Left colon (tissue), 2 donors: ENCODE measurements around the gene E2F1. TPM values are rescaled to one million over a fixed set of nuclear protein-coding genes. Genes with fewer than 3 reads are reported as not detected.

Experiments
- ATAC-seq: fragments of 200-7000 bp; cut with Tn5 transposase; one replicate; pipeline ENCODE4 v1.9.1; 2020; ENCODE audit warnings: mild to moderate bottlenecking, moderate library complexity
- DNase-seq, 2 donors: peaks; one replicate each; pipeline ENCODE4 v3.0.0-alpha.2; 2020
- intact Hi-C, 2 donors: fragments of 100-400 bp; cut with DNase I in 1 of 2; cut with micrococcal nuclease in 1 of 2; formaldehyde crosslinking; loops; one replicate each; pipeline versions ENCODE4 v1.11.2 to v1.14.0; 2022; cut with DNase I, micrococcal nuclease
- total RNA-seq, 2 donors: library from RNA; stranded (reverse); fragmentation: NEBNext Ultra II Directional; extraction: Animal tissue kit (Norgen Biotek cat#: 25700); gene quantifications; one replicate each; pipeline ENCODE4 v1.2.1, GENCODE V29; 2021
- donor health status: DM: no; HTN: no; CAD: no.
- donor health status: DM: yes; HTN: yes; CAD: no.

The E2F1 gene
- total RNA-seq, 2 donors from 2014 or later = 2.6 to 5.9 TPM

DNA sequence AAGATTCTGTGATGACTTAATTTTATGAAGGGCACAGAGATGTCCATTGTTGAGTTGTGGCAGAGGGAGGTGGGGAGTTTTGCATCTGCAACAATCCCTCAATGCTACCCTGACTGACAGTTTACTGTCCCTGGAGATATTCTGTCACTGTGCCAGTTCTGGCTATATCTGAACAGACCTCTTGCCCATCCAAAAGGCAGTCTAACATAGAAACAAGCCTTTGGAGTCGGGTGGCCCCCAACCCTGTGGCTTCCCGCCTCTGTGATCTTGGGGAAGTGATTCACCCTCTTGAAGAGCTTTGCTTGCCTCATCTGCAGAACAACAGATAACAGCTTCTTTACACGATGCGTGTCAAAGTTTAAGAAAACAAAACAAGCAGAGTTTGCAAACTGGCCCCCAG is 3.8 kb upstream of the E2F1 start:
- ATAC-seq = no peak
- intact Hi-C loops = no loop called here
- no peak for DNase-seq

DNA sequence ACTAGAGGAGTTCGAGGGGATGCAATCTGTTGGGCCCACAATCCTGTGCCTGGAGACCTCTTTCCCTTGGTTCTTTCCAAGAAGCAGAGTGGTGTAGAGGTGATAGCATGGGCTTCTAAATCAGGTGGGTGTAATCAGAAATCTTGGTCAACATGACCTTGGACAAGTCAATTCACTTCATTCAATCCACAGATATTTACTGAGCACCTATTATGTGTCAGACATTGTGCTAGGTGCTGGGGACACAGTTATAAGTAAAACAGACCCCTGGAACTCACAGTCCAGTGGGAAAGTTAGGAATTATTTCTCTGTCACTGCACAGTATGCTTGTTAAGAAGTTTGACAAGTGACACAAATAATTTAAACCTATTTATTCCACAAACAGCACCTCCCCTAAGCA is 3.3 kb upstream of the E2F1 start:
- ATAC-seq (no peak), DNase-seq (no peak)
- intact Hi-C loops = no loop called here

DNA sequence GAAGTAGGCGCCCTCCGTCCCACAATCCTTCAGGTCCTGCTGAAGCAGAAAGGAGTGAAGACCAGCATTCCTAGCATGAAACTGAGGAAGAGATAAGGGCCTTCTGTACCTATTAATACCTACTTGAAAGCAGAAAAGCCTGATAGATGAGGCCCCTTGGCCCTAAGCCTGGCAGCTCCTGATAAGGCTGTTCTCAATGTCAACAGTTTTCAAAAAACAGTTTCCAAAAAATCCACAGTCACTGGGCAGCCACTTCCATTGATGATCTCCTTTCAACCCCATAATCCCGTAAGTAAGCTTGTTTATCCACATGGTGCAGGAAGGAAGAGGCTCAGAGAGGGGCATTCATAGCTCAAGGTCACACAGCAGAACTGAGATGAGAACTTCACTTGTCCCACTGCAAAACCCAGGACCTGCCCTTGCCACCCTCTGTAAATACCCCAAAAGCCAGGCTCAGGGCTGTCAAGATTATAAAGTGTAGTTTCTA is 2.8 kb upstream of the E2F1 start:
- DNase-seq = no peak
- ATAC-seq = no peak
- intact Hi-C loops = no loop called here

DNA sequence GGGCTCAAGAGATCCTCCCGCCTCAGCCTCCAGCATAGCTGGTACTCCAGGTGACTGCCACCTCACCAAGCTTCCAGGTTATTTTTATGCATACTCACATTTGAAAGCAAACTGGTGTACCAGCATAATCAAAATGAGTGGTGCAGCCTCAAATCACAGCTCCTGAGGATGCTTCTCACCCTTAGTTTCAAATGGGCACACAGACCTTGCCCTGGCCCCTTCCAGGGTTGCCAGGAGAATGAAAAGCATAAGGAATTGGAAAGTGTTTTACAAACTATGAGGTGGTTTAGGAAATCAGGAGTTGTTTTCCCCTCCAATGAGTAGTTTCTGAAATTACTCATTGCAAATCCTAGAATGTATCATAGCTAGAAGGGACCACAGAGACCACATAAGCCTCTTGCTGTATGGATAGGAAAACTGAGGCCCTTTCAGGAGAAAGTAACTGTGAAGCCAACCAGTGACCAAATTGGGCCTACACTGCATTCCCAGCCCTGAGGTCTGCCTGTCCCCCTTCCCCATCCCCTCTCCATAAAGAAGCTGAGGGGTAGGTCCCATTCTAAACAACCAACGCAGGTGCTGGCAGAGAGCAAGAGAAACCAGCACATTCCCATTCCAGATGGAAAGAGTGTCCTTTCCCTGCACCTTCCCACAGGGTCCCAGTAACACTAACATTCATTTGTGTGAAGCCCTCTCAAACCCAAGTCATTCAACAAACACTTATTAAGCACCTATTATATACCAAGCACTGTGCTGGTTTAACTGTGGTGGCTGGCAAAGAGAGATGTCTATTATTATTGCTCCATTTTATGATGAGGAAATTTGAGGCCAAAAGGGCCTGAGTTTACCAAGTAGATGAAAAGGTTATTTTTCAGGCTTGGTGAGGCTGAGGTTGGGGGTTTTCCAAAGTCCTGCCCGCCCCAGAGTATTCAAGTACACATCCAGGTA is 2.1 kb upstream of the E2F1 start:
- ATAC-seq (no peak), DNase-seq (no peak)
- intact Hi-C loops = no loop called here

DNA sequence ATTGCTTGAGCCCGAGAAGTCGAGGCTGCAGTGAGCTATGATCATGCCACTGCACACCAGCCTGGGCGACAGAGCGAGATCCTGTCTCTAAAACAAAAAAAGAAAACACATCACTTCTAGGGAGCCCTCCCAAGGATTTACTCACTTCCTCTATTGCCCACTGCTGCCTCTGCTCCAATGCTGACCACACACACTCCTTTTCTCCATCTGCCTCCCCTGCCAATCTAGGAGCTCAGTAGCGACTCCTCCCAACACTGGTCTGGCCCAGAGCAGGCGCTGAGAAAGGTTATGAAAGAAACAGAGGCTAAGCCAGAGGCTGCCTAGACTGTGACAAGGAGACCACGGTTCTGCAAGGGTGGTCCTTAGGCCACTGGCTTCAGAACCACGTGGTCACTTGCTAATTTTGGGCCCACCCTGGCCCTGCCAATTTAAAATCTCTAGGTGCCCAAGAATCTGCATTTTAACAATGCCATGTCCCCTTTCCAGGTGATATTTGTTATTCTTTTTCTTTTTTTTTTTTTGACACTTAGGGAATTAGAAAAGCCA is 1.3 kb upstream of the E2F1 start:
- no peak for ATAC-seq
- intact Hi-C loops = no loop called here

DNA sequence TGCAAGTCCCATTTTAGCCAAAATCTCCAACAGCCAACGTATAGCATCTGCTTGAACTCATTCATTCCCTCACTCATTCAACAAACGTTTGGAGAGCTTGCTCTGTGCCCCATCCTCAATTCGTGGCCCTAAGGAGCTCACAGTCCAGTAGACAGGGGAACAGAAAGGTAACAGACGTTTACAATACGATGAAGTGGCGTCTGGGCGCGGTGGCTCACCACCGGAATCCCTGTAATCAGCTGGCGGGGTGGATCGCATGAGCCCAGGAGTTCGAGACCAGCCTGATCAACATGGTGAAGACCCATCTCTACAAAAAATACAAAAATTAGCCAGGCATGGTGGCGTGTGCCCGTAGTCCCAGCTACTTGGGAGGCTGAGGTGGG is 790 bp upstream of the E2F1 start:
- ATAC-seq = no peak
- DNase-seq = no peak
- intact Hi-C loops = no loop called here

More for the DNA sequence above, 1.3 kb upstream of the E2F1 start:
- no peak for DNase-seq

DNA sequence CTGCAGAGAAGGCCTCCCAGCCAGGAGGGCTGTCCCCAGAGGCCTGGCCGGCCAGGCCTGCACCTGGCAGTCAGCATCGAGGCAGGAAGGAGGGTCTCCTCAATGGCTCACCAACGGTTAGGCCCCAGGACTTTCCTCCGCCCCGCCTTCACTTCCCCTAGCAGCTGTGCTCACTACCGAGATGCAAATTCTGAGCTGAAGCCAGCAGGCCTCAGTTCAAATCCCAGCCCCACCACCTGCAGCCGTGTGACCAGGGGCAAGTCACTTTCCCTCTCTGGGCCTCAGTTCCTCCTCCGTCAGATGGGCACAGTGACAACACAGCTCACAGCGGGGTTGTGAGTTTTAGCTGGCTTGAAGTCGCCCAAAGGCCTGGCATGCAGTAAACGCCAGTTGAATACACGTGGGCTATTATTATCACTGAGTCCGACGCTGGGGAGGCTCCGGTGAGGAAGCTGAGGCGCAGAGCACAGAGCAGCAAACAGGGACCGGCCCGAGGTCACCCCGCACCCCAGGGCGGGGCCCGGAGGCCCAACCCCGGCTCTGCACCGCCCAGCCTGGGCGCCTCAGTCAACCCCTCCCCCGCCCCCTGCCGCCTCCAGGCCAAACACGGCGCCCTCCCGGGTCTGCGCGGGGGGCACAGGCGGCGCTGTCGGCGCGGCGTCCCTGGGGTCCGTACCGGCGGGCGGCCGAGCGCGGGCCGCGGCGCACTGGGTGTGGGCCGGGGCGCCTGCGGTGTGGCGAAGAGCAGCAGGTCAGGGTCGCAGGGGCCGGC is 671 bp downstream of the E2F1 start:
- intact Hi-C loops = no loop called here
- DNase-seq (peak; percentile 72 to 75), ATAC-seq (peak; percentile 72)

DNA sequence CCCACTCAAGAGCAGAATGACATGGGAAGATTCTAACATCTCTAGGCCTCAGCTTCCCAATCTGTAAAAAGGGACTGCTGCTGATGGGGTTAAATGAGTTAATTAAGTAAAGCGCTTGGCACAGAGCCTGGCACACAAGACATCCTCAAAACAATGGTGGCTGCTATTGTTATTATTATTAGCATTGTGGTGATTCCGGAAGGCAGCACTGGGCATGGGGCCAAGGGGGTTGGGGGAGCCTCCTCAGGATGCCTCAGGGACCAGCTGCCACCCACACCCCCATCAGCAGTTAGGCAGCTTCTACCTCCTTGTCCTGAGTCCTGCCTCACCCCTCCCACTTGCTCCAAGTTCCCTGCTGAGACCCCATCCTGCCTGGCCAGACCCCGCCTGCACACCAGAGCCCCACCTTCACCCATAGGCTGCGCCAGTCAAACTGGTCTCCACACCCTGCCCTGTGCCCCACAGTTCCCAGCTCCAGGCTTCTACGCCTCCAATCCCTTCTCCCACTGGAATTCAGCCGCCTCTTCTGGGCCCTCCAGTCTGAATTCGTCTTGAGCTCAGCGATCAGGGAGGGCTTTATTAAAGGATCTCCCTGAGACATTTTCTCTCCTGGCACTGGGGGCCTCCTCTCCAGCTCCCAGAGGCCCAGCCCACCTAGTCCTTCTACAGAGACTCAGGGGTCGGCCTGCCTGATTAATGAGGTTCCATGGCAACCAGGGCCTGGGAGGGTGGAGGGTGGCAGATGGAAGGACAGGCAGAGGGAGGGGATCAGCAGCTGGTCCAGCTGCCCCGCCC is 1.5 kb downstream of the E2F1 start:
- ATAC-seq (peak; percentile 27), DNase-seq (no peak)
- intact Hi-C loops = no loop called here

DNA sequence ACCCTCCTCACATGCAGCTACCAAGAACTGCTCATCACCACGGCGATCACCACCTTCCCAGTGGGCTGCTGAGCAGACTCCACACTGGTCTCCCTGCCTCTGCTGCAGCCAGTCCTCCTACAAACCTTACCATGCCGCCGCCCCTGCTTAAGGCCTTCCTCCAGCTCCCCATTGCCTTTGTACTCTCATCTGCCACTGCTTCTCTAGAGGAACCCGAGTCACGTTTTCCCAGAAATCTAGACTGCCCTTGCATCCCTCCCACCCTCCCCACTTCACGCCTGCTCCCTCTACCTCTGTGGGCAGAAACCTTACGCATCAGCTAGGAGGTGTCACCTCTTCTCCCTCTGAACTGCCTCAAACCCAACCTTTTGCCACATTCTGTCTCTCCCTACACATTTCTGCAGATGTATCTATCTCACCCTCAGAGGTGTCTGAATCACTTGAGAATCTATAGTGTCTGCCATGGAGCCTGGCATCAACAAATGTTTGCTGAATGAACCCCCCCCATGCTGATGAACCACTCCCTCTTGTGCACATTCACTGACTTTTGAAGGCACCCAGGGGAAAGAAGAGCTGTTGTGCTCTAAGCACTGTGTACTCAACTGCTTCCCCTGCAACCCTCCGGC is 4.3 kb downstream of the E2F1 start:
- intact Hi-C loops = no loop called here
- no peak for DNase-seq
- ATAC-seq = no peak

DNA sequence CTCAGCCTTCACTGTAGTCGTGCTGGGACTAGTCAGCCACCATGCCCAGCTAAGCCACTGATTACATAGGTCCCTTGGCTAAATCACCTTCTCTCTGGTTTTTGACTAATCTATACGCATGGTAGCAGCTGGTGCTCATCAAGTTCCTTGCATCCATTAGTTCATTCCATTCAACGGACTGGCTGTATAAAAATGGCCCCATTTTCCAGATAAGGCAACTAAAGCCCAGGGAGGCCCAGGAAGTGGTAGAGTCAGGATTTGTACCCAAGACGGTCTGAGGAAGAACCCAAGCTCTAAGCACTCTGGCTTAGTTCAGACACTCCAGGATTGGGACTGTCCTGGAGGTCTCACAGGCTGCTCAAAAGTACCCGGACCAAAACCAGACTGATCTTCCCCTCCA is 4.9 kb downstream of the E2F1 start:
- intact Hi-C loops = no loop called here
- ATAC-seq (no peak), DNase-seq (no peak)

DNA sequence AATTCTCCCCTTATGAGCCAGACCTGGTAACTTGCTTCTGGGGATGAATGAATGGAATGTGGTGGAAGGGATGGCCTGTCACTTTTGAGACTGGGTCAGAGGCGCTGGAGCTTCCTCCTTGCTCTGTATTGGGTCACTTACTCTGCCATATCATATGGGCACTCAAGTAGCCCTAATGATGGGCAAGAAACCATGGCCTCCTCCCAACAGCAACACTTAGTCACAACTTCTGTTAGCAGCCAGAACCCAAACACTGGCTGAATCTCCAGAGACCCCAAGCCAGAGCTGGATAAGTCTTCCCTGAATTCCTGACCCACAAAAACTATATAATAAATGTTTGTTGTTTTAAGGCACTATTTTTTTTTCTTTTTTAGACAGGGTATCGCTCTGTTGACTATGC is 5.5 kb downstream of the E2F1 start:
- DNase-seq (no peak), ATAC-seq (no peak)
- intact Hi-C loops = no loop called here

DNA sequence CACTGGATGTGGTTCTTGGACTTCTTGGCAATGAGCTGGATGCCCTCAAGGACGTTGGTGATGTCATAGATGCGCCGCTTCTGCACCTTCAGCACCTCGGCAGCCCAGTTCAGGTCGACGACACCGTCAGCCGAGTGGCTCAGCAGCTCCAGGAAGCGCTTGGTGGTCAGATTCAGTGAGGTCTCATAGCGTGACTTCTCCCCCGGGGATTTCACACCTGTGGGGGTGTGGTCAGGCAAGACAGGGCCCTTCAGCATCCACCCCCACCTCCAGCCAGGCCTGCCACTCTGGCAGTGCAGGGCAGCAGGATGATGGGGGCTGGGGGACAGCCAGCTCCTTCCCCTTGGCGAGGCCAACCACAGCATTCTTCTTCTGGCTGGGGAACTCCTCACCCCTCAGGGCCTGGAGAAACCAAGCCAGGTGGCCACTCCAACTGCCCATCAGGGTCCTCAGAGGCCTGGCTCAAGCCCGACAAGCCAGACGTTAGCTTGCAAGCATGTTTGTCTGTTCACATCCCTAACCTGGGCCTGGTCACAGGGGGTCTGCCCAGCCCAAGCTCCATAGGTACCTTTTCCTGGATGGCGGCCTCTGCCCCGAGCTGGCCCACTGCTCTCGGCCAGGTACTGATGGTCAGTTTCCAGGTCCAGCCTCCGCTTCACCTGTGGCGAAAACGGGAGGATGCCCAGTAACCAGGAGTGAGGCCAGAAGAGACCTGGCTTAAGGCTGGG is 6.3 kb downstream of the E2F1 start:
- intact Hi-C loops = no loop called here
- no peak for ATAC-seq
- DNase-seq = no peak

DNA sequence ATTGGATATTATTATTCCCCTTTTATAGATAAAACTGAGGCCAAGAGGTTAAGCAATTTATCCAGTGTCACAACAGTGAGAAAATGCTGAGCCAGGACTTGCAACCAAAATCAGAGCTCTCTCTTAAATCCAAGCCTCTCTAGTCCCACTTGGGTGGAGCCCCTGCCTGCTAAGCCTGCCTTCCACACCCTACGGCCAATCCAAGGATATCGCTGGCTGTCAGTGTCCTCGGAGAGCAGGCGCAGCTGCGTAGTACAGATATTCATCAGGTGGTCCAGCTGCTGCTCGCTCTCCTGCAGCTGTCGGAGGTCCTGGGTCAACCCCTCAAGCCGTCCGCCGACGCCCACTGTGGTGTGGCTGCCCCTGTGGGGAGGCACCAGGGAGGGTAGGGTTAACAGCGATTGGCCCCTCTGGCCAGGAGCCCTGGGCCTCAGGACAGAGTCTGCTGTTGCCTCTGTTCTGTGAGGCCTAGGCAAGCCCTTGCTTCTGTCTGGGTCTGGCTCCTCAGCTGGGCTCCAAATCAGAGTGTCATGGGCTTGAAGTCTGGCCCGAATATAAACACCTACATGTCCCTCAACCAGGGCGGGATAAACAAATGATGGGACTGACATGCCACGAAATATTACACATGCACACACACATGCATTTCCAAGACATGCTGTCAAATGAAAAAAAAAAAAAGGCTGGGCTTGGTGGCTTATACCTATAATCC is 8.0 kb downstream of the E2F1 start:
- intact Hi-C loops = no loop called here
- ATAC-seq (no peak), DNase-seq (no peak)

DNA sequence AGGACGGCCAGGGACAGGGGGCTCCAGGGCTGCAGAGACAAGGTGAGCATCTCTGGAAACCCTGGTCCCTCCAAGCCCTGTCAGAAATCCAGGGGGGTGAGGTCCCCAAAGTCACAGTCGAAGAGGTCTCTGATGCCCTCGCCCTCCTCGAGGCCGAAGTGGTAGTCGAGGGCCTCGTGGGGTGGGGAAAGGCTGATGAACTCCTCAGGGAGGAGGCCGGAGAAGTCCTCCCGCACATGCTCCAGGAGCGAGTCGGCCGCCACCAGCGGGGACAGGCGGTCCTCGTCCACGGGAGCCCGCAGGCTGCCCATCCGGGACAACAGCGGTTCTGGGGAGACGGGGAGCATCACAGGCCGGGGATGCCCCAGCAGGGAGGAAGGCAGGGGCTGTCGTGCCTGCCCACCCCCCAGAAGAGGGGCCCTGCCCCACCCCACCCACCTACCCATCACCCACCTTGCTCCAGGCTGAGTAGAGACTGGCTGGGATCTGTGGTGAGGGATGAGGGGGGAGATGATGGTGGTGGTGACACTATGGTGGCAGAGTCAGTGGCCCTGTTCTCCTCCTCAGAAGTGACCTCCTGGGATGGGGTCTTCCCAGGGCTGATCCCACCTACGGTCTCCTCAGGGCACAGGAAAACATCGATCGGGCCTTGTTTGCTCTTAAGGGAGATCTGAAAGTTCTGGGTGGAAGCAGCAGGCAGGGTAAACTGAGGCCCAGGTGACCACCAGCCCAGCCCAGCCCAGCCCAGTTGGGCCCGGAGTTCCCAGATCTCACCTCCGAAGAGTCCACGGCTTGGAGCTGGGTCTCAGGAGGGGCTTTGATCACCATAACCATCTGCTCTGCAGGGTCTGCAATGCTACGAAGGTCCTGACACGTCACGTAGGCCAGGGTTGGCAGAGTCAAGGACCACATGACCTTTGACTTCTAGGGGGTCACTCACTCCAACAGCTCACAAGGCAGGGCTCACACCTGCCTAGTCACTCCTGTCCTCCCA is 9.2 kb downstream of the E2F1 start:
- intact Hi-C loops = no loop called here
- ATAC-seq (no peak), DNase-seq (no peak)

DNA sequence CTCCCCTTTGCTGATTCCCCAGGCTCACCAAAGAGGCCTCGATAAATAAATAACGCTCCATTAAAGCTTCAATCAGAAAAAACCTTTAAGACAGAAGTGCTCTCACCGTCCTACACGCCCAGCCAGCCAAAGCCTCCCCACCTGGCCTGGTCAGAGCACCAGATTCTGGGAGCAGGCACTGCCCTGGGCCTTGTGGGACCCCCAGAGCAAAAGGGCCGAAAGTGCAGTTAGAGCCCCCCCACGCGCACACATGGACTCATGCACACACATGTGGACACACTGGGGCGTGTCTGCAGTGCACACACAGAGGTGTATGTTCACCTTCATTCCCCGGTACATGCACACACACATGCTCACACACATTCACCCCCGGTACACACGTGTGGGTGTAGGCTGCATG is 10.1 kb downstream of the E2F1 start:
- no peak for DNase-seq
- intact Hi-C loops = no loop called here
- no peak for ATAC-seq
